GM19468 (cell line): ENCODE data around the gene ZNF202.
"Not testable (repeated sequence)": the region's sequence is repeated elsewhere in the genome, so short reads cannot be mapped to it uniquely, and the experiment has no call there.

Experiments
- ATAC-seq: cut with Tn5 transposase; IDR thresholded peaks from one replicate; pipeline ENCODE4 v1.9.1; 2021; ENCODE audit warnings: mild to moderate bottlenecking, moderate library complexity, moderate number of reproducible peaks; ENCODE audit not compliant: unreplicated experiment; ENCODE audit errors: extremely low read depth

ZNF202 gene

DNA sequence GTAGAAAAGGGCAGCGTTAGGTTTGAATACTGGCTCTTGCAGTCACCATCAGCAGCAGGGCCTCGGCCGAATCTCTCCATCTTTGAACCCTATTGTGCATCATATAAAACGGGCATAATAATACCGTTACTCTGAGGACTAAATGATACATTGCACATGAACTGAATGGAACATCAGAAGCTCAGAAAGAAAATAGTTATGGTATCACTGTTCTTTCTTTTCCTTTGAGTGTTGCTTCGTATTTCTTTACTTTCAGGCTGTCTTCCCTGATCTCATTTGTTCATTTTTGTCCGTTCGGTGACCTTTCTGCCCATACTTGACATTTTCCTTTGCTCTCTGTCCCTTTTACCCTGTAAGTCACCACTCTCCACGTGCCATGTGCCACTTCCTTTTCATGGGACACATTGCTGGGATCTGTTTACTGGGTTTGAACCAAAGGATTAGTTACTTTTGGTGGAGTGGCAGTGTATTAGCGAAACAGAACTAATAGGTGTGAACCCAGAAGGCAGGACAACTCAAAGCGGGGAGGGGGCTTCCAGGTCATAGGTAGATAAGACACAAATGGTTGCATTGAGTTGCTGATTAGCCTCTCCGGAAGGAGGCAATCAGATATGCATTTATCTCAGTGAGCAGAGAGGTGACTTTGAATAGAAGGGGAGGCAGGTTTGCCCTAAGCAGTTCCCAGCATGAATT, 717 bp upstream of the ZNF202 start:
- no peak for ATAC-seq

- ATAC-seq = no peak
These were observed 687 bp downstream of the ZNF202 start for GRCh38 chr11:123740787-123741158.

DNA sequence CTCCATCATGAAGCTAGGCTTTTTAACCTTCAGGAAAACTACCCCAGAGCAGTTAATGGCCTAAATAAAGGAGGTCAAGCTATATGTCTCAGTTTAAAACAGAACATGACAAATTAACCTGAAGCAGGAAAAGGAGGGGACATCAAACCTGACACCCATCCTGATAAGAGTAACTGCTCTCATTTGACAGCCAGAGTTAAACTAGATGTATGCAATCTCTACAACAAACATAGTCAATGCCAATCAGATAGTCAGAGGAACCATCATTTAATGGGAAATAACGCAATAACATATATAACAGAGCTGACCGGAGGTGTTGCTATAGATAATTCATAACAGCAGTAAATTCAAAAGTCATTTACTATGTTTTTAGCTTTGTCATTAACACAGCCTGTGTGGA, 3.1 kb downstream of the ZNF202 start:
- no peak for ATAC-seq

GRCh38 chr11:123736769-123737168, 4.7 kb downstream of the ZNF202 start:
- no peak for ATAC-seq

DNA sequence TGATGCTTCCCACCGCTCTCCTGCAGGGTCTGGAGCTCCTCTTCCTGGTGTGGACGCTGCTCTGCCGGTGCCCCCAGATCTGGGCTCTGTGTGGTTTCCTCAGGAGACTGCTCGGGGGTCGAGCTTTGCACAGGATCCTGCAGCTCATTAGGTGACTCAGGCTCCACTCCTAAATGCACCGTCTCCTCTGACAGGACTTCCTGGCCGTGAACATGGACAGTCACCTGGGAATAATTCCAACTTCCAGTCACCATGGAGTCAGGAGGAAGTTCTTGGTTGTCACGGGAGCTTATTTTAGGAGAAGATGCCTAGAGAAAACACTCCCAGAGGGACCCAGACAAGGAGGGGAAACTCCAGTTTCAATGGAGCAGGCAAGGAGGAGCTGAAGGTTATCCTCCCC, 11.9 kb downstream of the ZNF202 start:
- ATAC-seq = no peak

DNA sequence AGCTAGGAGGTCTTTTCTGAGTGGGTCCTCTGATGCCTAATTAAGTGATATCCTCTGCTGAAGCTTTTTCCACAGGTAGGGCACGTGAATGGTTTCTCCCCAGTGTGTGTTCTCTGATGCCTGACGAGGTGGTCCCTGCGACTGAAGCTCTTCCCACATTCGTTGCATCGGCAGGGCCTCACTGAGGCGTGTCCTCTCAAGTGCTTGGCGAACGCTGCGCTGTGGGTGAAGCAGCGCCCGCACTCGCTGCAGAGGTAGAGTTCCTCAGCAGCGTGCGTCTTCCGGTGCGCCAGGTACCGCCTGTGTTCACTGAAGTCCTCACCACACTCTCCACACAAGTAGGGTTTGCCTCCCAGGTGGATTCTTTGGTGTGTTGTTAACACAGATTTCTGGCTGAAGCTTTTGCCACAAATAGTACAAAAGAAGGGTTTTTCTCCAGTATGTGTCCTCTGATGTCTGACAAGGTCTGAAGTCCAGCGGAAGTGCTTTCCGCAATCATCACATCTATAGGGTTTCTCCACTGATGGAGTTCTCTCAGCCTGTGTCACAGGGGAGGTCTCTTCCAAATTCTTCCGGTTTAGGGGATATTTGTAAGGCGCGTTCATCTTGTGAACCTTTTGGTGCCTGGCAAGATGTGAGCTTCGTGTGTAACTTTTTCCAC, 15.3 kb downstream of the ZNF202 start:
- no peak for ATAC-seq

DNA sequence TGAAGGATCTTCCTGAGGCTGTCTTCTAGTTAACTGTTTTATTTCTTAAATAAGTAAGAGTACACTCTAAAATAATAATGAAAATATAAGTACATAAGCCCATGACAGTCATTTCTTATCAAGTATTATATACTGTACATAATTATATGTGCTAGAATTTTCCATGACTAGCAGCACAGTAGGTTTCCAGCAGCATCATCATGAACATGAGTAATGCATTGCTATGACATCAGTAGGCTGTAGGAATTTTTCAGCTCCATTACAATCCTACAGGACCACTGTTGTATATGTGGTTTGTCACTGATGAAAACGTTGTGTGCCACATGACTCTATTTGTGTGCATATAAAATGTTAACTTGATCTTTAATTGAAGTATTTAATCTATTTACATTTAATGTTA, 22.0 kb downstream of the ZNF202 start:
- no peak for ATAC-seq

DNA sequence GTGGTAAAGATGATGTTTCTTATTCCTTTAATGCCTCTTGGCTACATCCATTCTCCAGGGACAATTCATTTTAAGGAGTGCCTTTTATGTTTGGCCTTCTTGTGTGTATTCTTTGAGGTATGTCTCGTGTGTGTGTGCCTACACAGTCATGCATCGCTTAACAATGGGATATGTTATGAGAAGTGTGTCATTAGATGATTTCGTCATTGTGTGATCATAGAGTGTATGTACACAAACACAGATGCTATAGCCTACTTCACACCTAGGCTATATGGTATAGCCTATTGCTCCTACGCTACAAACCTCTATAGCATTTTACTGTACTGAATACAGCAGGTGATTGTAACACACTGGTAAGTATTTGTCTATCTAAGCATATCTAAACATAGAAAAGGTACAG, 23.0 kb downstream of the ZNF202 start:
- no peak for ATAC-seq

- no peak for ATAC-seq
These were observed 23.4 kb downstream of the ZNF202 start for GRCh38 chr11:123718063-123718462.

GRCh38 chr11:123712627-123713026, 28.8 kb downstream of the ZNF202 start:
- ATAC-seq = not testable (repeated sequence)

DNA sequence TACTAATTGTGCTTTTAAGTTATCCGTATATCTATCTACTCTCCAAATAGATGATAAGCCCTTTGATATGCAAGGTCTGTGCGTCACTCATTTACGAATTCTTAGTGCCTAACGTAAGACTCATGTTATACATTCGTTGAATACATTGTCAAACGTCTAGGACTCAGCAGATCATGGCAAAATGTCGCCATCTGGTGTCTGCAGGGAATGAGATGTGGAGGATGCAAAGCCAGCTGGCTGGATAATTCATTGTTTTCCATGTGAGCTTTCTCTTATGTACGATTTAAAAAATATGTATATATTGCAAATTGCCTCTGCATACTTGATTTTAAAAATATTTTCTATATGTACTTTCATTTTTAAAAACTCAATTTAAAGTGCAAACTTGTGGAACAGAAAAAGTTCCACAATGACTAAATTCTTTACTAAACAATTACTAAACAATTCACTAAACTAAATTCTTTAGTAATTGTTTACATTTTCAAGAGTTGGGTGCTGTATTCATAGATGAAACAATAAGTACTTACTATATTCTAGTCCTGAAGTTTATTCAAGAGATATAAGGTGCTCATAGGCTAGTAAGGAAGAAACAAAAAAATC, 33.8 kb downstream of the ZNF202 start:
- no peak for ATAC-seq

DNA sequence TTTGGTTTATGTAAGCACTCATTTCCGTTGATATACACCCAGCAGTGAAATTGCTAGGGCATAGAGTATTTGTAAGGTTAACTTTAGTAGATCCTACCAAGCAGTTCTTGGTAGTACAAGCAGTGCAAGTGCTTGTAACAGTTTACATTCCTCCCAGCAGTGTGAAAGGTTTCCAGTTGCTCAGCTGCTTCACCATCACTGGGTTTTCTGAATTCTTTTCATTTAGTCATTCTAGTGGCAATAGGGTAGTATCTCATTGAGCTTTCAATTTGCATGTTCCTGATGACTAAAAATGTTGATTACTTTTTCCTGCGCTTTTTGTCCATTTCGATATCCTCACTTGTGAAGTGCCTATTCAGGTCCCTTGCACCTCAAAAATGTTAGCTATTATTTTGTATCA, 34.3 kb downstream of the ZNF202 start:
- ATAC-seq = no peak

DNA sequence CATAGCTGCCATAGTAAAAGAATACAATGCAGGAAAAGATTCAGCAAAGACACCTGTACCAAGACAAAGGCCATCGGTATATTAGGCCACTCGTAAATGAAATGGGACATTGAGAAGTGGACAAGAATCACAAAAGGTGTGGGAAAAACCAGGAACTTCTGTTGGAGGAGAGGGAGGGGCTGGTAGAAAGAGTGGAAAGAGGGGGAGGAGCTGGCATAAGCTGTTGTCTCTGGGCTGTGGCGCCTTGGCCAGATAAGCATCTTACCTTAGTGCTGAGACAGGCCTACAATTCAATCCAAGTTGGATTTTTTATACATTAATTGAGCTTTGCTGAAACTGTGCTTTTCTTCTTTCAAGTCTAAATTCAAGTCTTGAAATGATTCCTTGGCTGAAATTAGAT, 37.1 kb downstream of the ZNF202 start:
- no peak for ATAC-seq

DNA sequence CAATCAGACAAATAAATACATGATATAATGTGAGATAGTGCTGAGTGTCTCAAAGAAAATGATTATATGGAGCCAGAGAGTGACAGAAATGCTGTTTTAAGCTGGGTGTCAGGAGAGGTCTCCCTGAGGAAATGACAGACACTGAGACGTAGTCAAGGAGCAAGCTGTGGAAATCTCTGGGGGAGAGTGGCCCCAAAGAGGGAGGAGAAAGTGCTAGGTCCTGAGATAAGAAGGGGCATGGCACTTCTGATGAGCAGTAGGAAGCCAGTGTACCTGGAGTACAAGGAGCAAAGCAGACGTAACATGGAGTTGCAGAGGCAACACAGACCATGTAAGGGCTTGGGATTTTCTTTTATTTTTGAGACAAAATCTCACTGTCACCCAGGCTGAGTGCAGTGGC, 38.8 kb downstream of the ZNF202 start:
- ATAC-seq = no peak

DNA sequence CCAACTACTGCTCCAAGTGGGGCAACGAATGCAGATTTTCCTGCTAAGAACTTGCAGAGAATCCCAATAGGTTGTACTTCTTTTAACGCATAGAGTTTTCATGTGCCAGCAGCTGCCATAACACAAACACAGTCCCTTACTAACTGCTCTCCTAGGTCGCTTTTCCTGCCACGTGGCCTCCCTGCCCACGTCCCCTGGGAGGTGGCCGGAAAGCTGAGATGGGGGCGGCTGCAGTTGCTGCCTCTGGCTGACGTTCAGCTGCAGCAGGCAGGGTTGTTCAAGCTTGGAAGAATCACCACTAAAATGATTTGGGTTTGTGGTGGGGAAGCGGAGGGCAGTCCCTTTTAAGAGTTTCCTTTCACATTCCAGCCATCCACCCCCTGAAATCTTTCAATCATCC, 39.3 kb downstream of the ZNF202 start:
- no peak for ATAC-seq

DNA sequence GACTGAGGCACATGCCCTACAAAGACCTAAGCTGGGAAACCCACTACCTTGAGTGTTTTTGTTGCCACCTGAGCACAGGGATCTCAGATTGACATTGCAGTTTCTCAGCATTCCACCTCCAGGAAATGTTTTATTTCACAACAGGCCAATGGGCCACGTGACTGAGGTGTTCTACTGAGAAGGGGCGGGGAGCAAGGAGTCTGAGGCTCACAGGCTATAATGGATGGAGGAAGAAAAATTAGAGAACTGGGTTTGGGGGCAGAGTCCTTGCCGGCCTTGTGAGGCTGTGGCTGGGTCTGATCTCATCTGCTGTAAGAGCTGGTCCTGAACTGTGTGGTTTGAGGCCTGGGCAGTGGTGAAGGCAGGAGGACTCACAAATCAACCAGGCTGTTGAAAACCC, 40.7 kb downstream of the ZNF202 start:
- no peak for ATAC-seq

- ATAC-seq = no peak
These were observed 42.8 kb downstream of the ZNF202 start for GRCh38 chr11:123698546-123699127.

- ATAC-seq = no peak
These were observed 45.3 kb downstream of the ZNF202 start for GRCh38 chr11:123696183-123696582.

- ATAC-seq = no peak
These were observed 46.2 kb downstream of the ZNF202 start for GRCh38 chr11:123695231-123695630.

- no peak for ATAC-seq
These were observed 46.9 kb downstream of the ZNF202 start for GRCh38 chr11:123694551-123694950.

DNA sequence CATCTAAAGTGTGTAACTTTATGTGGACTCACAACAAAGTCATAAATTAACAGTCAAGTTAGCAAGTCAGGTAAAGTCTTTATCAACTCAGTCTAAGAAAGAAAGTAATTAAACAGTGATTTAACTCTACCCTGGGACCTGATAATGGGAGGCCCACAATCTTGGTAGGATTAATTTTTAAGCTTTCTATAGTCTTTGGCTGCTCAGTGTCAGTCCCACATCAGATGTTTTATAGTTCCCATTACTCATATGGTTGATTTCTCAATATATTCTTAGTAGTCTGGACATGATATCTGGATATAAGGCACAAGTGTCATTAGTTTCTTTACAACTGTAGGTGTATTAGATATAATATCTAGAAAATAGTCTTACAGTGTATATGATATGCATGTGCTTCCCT, 48.5 kb downstream of the ZNF202 start:
- no peak for ATAC-seq
